ENCODE data around the gene IGSF21. TPM values are rescaled to one million over a fixed set of nuclear protein-coding genes. Genes with fewer than 3 reads are reported as not detected.

Gene IGSF21
- total RNA-seq, 6 experiments from 2014 or later = not detected

GRCh38 chr1:18347559-18347958 lies 240.0 kb downstream of the IGSF21 start:
- DNase-seq = no peak
- peaks cover 53% of the 10 kb centered on the region for H3K9me3 Mint-ChIP-seq
- no peak overlapping the region for H3K4me3 Mint-ChIP-seq
- no peak for TF ChIP-seq CTCF (IDR thresholded peaks at IDR 0.05)
- H3K36me3 Mint-ChIP-seq (ENCODE audit: low read depth) = no peaks in the 10 kb centered on the region
- peaks cover 1% of the 10 kb centered on the region for H3K27me3 Mint-ChIP-seq (ENCODE audit: insufficient read depth)
- no peak overlapping the region for H3K27ac Mint-ChIP-seq
- no peaks in the 10 kb centered on the region for H3K4me1 Mint-ChIP-seq (ENCODE audit: low read depth)

GRCh38 chr1:18348354-18348753 lies 240.8 kb downstream of the IGSF21 start:
- DNase-seq = no peak
- H3K9me3 Mint-ChIP-seq = peaks cover 50% of the 10 kb centered on the region
- no peaks in the 10 kb centered on the region for H3K36me3 Mint-ChIP-seq (ENCODE audit: low read depth)
- H3K4me3 Mint-ChIP-seq = no peak overlapping the region
- no peaks in the 10 kb centered on the region for H3K4me1 Mint-ChIP-seq (ENCODE audit: low read depth)
- no peak for TF ChIP-seq CTCF (IDR thresholded peaks at IDR 0.05)
- H3K27ac Mint-ChIP-seq = no peak overlapping the region
- H3K27me3 Mint-ChIP-seq (ENCODE audit: insufficient read depth) = peaks cover 1% of the 10 kb centered on the region

- TF ChIP-seq CTCF (IDR thresholded peaks at IDR 0.05) = no peak
- H3K36me3 Mint-ChIP-seq (ENCODE audit: low read depth) = no peaks in the 10 kb centered on the region
- H3K27me3 Mint-ChIP-seq (ENCODE audit: insufficient read depth) = peaks cover 1% of the 10 kb centered on the region
- no peaks in the 10 kb centered on the region for H3K4me1 Mint-ChIP-seq (ENCODE audit: low read depth)
- no peak for DNase-seq
- no peak overlapping the region for H3K27ac Mint-ChIP-seq
- H3K4me3 Mint-ChIP-seq = no peak overlapping the region
- peaks cover 52% of the 10 kb centered on the region for H3K9me3 Mint-ChIP-seq
Observed at GRCh38 chr1:18350747-18351146, 243.1 kb downstream of the IGSF21 start.

- peaks cover 53% of the 10 kb centered on the region for H3K9me3 Mint-ChIP-seq
- no peaks in the 10 kb centered on the region for H3K36me3 Mint-ChIP-seq (ENCODE audit: low read depth)
- H3K4me3 Mint-ChIP-seq = no peak overlapping the region
- H3K27ac Mint-ChIP-seq = no peak overlapping the region
- TF ChIP-seq CTCF (IDR thresholded peaks at IDR 0.05) = no peak
- no peaks in the 10 kb centered on the region for H3K4me1 Mint-ChIP-seq (ENCODE audit: low read depth)
- no peak for DNase-seq
- H3K27me3 Mint-ChIP-seq (ENCODE audit: insufficient read depth) = no peaks in the 10 kb centered on the region; the same call in 1 of the 2 replicates
Observed at GRCh38 chr1:18351735-18352134, 244.1 kb downstream of the IGSF21 start.

GRCh38 chr1:18352636-18353265 lies 245.2 kb downstream of the IGSF21 start:
- Mint-ChIP-seq H3K27me3 (ENCODE audit: insufficient read depth) (no peaks in the 10 kb centered on the region; the same call in 1 of the 2 replicates), H3K4me1 (ENCODE audit: low read depth) (no peaks in the 10 kb centered on the region)

More at GRCh38 chr1:18352636-18353265, 245.2 kb downstream of the IGSF21 start:
- no peak for TF ChIP-seq CTCF (IDR thresholded peaks at IDR 0.05)
- Mint-ChIP-seq H3K36me3 (ENCODE audit: low read depth) (no peaks in the 10 kb centered on the region), H3K27ac (no peak overlapping the region), H3K9me3 (peaks cover 54% of the 10 kb centered on the region), H3K4me3 (no peak overlapping the region)
- no peak for DNase-seq
